K562 (cell line): Measurements from ENCODE around the gene DNAJC6. TPM values are rescaled to one million over a fixed set of nuclear protein-coding genes. Genes with fewer than 3 reads are reported as not detected.

Experiments
- C11orf30 ChIP-seq: fragments of 450-650 bp; IDR thresholded peaks from 2 replicates; pipeline ENCODE4 v1.6.1; 2016; ENCODE audit warnings: low read depth, mild to moderate bottlenecking
- CXXC5 ChIP-seq: fragments of 250-450 bp; sonication (Bioruptor Pico); IDR thresholded peaks from 2 replicates; pipeline ENCODE4 v1.8.0; 2022; ENCODE audit warnings: inconsistent platforms, mild to moderate bottlenecking, moderate library complexity
- ELK3 ChIP-seq: fragments of 450-650 bp; formaldehyde crosslinking; IDR thresholded peaks from 2 replicates; pipeline ENCODE4 v1.4.0; 2020; ENCODE audit warnings: mild to moderate bottlenecking
- EP400 ChIP-seq: fragments of 450-650 bp; IDR thresholded peaks from 2 replicates; pipeline ENCODE4 v1.6.1; 2017; ENCODE audit warnings: antibody characterized with exemption, mild to moderate bottlenecking, moderate library complexity
- MCM7 ChIP-seq, 2 experiments: fragments of 450-650 bp; IDR thresholded peaks; 2 replicates each; pipeline ENCODE4 v1.6.1; 2016 to 2018
- MNT ChIP-seq, 2 experiments: fragments of 450-650 bp; conservative IDR thresholded peaks; 2 replicates each; pipeline ENCODE4 v1.6.1; 2017; ENCODE audit warnings: mild to moderate bottlenecking in 2 of 2, moderate library complexity in 2 of 2
- NEUROD1 ChIP-seq: fragments of 150-350 bp; IDR thresholded peaks from 2 replicates; pipeline ENCODE4 v1.6.1; 2014; ENCODE audit warnings: borderline replicate concordance, low read length, low read depth; ENCODE audit not compliant: partially characterized antibody
- PRMT5 ChIP-seq: sonication (generic); formaldehyde crosslinking; IDR thresholded peaks from 2 replicates; pipeline ENCODE4 v1.5.0; 2020; ENCODE audit warnings: missing genetic modification reagents
- SMARCB1 ChIP-seq: IDR thresholded peaks from 2 replicates; pipeline ENCODE4 v1.6.1; 2011; ENCODE audit warnings: improper control_type of control experiment, low read depth; ENCODE audit not compliant: insufficient read length
- TBL1XR1 ChIP-seq, 2 experiments: IDR thresholded peaks; 2 replicates each; pipeline ENCODE4 v1.6.1; 2012; ENCODE audit warnings: improper control_type of control experiment in 2 of 2, low read length in 2 of 2, mild to moderate bottlenecking in 1 of 2
- ZNF316 ChIP-seq: fragments of 450-650 bp; IDR thresholded peaks from 2 replicates; pipeline ENCODE4 v1.6.1; 2016
- ZNF589 ChIP-seq: fragments of 200-800 bp; sonication (Bioruptor generic); IDR thresholded peaks from 2 replicates; pipeline ENCODE4 v1.6.1; 2016; ENCODE audit warnings: low read depth, missing genetic modification characterization, missing compliant biosample characterization
- polyA plus RNA-seq, 8 experiments: library from polyadenylated mRNA; depleted of rRNA in 4 of 8; stranded (reverse) in 5 of 8; unstranded in 3 of 8; fragments of >200 nt; fragmentation: Nextera tagmentation in 2 of 8; fragmentation: Illumina TruSeq in 1 of 8; extraction: Ambion mirVana in 2 of 8; extraction: Trizol in 1 of 8; gene quantifications; 2 replicates each; pipeline versions ENCODE4 v1.2.1 to v1.2.3, GENCODE V29; 2011 to 2014; ENCODE audit warnings: inconsistent platforms in 1 of 8, missing spikeins in 1 of 8
- total RNA-seq, 7 experiments: library from RNA; depleted of rRNA in 6 of 7; stranded (reverse); fragments of >200 nt in 6 of 7; fragmentation: Illumina TruSeq in 2 of 7; extraction: Trizol in 2 of 7; gene quantifications; 2 replicates each; pipeline versions ENCODE4 v1.2.1 to v1.2.3, GENCODE V29; 2011 to 2021; ENCODE audit warnings: low replicate concordance in 1 of 7
- TF ChIP-seq, protein P1 (sequence below): fragments of 450-650 bp; IDR thresholded peaks from 2 replicates; pipeline ENCODE4 v1.6.1; 2014; ENCODE audit warnings: low read depth, mild to moderate bottlenecking, moderate library complexity, borderline replicate concordance
- TF ChIP-seq, protein P2 (sequence below): fragments of 200-400 bp; formaldehyde crosslinking; IDR thresholded peaks from 2 replicates; pipeline ENCODE4 v1.6.1; 2017; ENCODE audit warnings: mild to moderate bottlenecking, low read depth, low read length, moderate library complexity
- TF ChIP-seq, protein P3 (sequence below): fragments of 450-650 bp; IDR thresholded peaks from 2 replicates; pipeline ENCODE4 v1.6.1; 2016; ENCODE audit warnings: low read depth, mild to moderate bottlenecking, moderate library complexity
- TF ChIP-seq, protein P4 (sequence below): fragments of 250-450 bp; sonication (Bioruptor Pico); IDR thresholded peaks from 2 replicates; pipeline ENCODE4 v1.8.0; 2021; ENCODE audit warnings: mild to moderate bottlenecking, moderate library complexity
- TF ChIP-seq, protein P5 (sequence below): fragments of 250-450 bp; sonication (Bioruptor Pico); IDR thresholded peaks from 2 replicates; pipeline ENCODE4 v1.5.1; 2021; ENCODE audit warnings: mild to moderate bottlenecking

Gene DNAJC6
- total and polyA plus RNA-seq, 9 of the 15 experiments (the other 6 are each of a cell fraction or from before 2014, with no cell fraction given) = 6.7 to 78.7 (median 28.0) TPM

DNA sequence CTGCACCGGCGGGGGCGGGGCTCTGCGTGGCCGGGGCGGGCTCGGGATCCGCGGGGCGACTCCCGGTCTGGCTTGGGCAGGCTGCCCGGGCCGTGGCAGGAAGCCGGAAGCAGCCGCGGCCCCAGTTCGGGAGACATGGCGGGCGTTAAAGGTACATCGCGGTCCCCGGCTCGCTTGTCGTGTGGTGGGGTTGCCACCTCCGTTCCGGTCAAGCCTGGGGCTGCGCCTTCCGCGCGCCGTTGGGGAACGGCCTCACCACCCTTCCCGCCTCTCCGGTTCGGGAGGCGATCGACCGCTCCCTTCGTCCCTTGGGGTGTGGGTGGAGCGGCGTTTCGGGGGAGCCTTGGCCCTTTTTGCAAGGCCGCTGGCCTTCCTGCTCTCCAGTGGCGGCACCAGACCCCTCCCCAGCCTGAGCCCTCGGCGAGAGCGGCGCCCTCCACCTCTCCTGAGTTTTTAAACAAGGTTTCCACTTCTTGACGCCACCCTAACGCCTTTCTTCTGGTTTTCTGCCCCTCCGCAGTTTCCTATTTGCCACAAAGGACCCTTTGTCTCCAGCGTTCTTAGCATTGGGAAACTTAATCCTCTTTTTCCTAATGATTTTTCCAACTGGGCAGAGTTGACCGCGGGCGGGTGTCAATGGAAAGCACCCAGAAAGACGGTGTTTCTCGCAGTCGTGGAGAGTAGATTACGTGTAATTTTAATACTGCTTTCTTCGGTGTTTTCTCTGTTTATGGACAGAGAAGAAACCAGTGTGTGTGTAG is 111.4 kb downstream of the DNAJC6 start, which contains the start of the genes LEPR and LEPROT (continued):
- TF ChIP-seq SMARCB1 (no peak), ELK3 (CRISPR knock-in tag) (no peak), C11orf30 (peak; percentile 19; the same call in 1 of the 2 replicates), NEUROD1 (no peak), MNT (conservative IDR thresholded peaks at IDR 0.05) (peak; percentile 31 to 58; a peak in 3 of 4 replicates), CXXC5 (CRISPR knock-in tag) (peak; percentile 70), ZNF589 (CRISPR knock-in tag) (no peak), TBL1XR1 (IDR thresholded peaks at IDR 0.05; ENCODE audit: low read length in 2 of 2) (no peak; a peak in 1 of 4 replicates), MCM7 (IDR thresholded peaks at IDR 0.05) (no peak), PRMT5 (CRISPR knock-in tag) (no peak), ZNF316 (no peak), EP400 (peak; percentile 77)
- TF ChIP-seq, protein P1, sequence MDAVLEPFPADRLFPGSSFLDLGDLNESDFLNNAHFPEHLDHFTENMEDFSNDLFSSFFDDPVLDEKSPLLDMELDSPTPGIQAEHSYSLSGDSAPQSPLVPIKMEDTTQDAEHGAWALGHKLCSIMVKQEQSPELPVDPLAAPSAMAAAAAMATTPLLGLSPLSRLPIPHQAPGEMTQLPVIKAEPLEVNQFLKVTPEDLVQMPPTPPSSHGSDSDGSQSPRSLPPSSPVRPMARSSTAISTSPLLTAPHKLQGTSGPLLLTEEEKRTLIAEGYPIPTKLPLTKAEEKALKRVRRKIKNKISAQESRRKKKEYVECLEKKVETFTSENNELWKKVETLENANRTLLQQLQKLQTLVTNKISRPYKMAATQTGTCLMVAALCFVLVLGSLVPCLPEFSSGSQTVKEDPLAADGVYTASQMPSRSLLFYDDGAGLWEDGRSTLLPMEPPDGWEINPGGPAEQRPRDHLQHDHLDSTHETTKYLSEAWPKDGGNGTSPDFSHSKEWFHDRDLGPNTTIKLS = peak; percentile 36; the same call in 1 of the 2 replicates
- TF ChIP-seq, protein P2, sequence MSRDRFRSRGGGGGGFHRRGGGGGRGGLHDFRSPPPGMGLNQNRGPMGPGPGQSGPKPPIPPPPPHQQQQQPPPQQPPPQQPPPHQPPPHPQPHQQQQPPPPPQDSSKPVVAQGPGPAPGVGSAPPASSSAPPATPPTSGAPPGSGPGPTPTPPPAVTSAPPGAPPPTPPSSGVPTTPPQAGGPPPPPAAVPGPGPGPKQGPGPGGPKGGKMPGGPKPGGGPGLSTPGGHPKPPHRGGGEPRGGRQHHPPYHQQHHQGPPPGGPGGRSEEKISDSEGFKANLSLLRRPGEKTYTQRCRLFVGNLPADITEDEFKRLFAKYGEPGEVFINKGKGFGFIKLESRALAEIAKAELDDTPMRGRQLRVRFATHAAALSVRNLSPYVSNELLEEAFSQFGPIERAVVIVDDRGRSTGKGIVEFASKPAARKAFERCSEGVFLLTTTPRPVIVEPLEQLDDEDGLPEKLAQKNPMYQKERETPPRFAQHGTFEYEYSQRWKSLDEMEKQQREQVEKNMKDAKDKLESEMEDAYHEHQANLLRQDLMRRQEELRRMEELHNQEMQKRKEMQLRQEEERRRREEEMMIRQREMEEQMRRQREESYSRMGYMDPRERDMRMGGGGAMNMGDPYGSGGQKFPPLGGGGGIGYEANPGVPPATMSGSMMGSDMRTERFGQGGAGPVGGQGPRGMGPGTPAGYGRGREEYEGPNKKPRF = no peak
- TF ChIP-seq, protein P3, sequence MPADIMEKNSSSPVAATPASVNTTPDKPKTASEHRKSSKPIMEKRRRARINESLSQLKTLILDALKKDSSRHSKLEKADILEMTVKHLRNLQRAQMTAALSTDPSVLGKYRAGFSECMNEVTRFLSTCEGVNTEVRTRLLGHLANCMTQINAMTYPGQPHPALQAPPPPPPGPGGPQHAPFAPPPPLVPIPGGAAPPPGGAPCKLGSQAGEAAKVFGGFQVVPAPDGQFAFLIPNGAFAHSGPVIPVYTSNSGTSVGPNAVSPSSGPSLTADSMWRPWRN = no peak
- TF ChIP-seq, protein P4, sequence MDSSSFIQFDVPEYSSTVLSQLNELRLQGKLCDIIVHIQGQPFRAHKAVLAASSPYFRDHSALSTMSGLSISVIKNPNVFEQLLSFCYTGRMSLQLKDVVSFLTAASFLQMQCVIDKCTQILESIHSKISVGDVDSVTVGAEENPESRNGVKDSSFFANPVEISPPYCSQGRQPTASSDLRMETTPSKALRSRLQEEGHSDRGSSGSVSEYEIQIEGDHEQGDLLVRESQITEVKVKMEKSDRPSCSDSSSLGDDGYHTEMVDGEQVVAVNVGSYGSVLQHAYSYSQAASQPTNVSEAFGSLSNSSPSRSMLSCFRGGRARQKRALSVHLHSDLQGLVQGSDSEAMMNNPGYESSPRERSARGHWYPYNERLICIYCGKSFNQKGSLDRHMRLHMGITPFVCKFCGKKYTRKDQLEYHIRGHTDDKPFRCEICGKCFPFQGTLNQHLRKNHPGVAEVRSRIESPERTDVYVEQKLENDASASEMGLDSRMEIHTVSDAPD = no peak
- TF ChIP-seq, protein P5, sequence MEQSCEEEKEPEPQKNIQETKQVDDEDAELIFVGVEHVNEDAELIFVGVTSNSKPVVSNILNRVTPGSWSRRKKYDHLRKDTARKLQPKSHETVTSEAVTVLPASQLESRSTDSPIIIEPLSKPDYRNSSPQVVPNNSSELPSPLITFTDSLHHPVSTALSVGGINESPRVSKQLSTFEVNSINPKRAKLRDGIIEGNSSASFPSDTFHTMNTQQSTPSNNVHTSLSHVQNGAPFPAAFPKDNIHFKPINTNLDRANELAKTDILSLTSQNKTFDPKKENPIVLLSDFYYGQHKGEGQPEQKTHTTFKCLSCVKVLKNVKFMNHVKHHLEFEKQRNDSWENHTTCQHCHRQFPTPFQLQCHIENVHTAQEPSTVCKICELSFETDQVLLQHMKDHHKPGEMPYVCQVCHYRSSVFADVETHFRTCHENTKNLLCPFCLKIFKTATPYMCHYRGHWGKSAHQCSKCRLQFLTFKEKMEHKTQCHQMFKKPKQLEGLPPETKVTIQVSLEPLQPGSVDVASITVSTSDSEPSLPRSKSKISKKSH = no peak
